GM12891 (cell line): ENCODE measurements around the gene CRIP1.

ENCODE experiments used
- PAX5 ChIP-seq: IDR thresholded peaks from 2 replicates; pipeline ENCODE4 v1.6.1; 2011; ENCODE audit warnings: low read length, moderate library complexity, mild to moderate bottlenecking; ENCODE audit not compliant: insufficient read depth, severe bottlenecking
- POLR2A ChIP-seq: IDR thresholded peaks from 2 replicates; pipeline ENCODE4 v1.6.1; 2011; ENCODE audit warnings: low read depth, low read length, control low read depth
- POLR2AphosphoS5 ChIP-seq: IDR thresholded peaks from 2 replicates; pipeline ENCODE4 v1.6.1; 2011; ENCODE audit warnings: low read depth, low read length, control low read depth
- POU2F2 ChIP-seq: IDR thresholded peaks from 2 replicates; pipeline ENCODE4 v1.6.1; 2011; ENCODE audit warnings: low read depth, mild to moderate bottlenecking, control low read depth, low read length, moderate library complexity
- SPI1 ChIP-seq: IDR thresholded peaks from 2 replicates; pipeline ENCODE4 v1.6.1; 2011; ENCODE audit warnings: low read depth, low read length, control low read depth
- TAF1 ChIP-seq: IDR thresholded peaks from 2 replicates; pipeline ENCODE4 v1.6.1; 2011; ENCODE audit warnings: low read depth, low read length, control low read depth

DNA sequence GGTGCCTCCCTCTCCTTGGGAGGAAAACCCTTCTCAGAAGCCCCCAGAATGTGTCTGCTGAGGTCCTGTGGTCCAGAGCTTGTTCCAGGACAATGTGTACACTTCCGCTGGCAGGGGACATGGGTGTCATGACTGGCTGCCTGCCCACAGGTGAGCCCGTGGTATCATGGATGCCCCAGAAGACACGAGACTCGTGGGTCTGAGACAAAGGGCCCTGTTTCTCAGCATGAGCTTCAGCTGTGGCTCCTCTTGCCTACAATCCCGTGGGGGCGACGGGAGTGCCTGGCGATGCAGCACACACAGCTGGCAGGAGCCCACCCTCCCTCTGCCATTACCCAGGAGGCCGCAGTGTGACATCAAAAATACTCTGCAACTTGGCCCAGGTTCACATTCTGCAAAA, 46.7 kb downstream of the CRIP1 start:
- TF ChIP-seq POLR2A, result no peak
- TF ChIP-seq POLR2AphosphoS5, result no peak
- no peak for TF ChIP-seq TAF1
- TF ChIP-seq SPI1, result no peak
- TF ChIP-seq POU2F2, result no peak
- no peak for TF ChIP-seq PAX5
